Chondrocyte (in vitro differentiated cells): ENCODE measurements around the gene HSBP1L1. TPM values are rescaled to one million over a fixed set of nuclear protein-coding genes. Genes with fewer than 3 reads are reported as not detected.
A peak's percentile ranks its signal among the peaks of the same experiment; 100 is the strongest.

Experiments used
- DNase-seq: peaks from one replicate; pipeline ENCODE4 v3.0.0; 2021; ENCODE audit warnings: mixed read lengths, low spot score
- H3K27ac Mint-ChIP-seq: one replicate; pipeline ENCODE4 v1.8.0; 2021; ENCODE audit warnings: mild to moderate bottlenecking, moderate library complexity, mixed read lengths; ENCODE audit not compliant: unreplicated experiment
- H3K27me3 Mint-ChIP-seq: 2 replicates; pipeline ENCODE4 v1.8.0; 2021; ENCODE audit warnings: low read depth, mixed read lengths
- H3K36me3 Mint-ChIP-seq: 2 replicates; pipeline ENCODE4 v1.8.0; 2021; ENCODE audit warnings: low read depth, mixed read lengths
- H3K4me1 Mint-ChIP-seq: 2 replicates; pipeline ENCODE4 v1.8.0; 2021; ENCODE audit warnings: low read depth, mild to moderate bottlenecking, mixed read lengths
- H3K4me3 Mint-ChIP-seq: one replicate; pipeline ENCODE4 v1.8.0; 2021; ENCODE audit warnings: mild to moderate bottlenecking, moderate library complexity, mixed read lengths; ENCODE audit not compliant: unreplicated experiment
- H3K9me3 Mint-ChIP-seq: 2 replicates; pipeline ENCODE4 v1.8.0; 2021; ENCODE audit warnings: low read depth, mixed read lengths
- total RNA-seq: library from RNA; stranded (reverse); gene quantifications from 3 replicates; pipeline ENCODE4 v1.2.1, GENCODE V29; 2021
- TF ChIP-seq, protein P1 (sequence below): fragments of 200-600 bp; sonication (generic); IDR thresholded peaks from 2 replicates; pipeline ENCODE4 v1.5.0; 2021; ENCODE audit warnings: antibody characterized with exemption, mild to moderate bottlenecking, moderate library complexity

HSBP1L1 gene
- total RNA-seq, 1 donor from 2014 or later: 5.4 TPM

DNA sequence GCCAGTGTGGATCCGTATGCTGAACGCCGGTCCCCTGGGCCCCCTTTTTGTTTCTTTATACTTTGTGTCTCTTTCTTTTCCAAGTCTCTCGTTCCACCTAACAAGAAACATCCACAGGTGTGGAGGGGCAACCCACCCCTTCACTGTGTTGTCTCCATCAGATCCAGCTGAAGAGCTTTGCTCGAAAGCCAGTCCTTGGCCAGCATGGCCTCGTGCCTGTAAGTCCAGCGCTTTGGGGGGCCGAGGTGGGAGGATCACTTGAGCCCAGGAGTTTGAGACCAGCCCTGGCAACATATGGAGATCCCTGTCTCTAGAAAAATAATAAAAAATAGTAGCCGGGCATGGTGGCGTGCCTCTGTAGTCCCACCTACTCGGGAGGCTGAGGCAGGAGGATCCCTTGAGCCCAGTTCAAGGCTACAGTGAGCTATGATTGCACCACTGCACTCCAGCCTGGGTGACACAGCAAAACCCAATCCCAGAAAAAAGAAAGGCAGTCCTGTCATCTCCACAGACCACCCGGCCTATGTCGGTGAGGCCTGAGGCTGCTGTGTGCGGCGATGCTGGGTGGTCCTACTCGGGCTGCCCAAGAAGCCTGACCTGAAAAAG, 3.4 kb upstream of the HSBP1L1 start:
- H3K9me3 Mint-ChIP-seq: no peaks in the 10 kb centered on the region
- H3K27me3 Mint-ChIP-seq: no peaks in the 10 kb centered on the region
- H3K27ac Mint-ChIP-seq: no peak overlapping the region
- peaks cover 26% of the 10 kb centered on the region for H3K4me1 Mint-ChIP-seq
- TF ChIP-seq, protein P1, sequence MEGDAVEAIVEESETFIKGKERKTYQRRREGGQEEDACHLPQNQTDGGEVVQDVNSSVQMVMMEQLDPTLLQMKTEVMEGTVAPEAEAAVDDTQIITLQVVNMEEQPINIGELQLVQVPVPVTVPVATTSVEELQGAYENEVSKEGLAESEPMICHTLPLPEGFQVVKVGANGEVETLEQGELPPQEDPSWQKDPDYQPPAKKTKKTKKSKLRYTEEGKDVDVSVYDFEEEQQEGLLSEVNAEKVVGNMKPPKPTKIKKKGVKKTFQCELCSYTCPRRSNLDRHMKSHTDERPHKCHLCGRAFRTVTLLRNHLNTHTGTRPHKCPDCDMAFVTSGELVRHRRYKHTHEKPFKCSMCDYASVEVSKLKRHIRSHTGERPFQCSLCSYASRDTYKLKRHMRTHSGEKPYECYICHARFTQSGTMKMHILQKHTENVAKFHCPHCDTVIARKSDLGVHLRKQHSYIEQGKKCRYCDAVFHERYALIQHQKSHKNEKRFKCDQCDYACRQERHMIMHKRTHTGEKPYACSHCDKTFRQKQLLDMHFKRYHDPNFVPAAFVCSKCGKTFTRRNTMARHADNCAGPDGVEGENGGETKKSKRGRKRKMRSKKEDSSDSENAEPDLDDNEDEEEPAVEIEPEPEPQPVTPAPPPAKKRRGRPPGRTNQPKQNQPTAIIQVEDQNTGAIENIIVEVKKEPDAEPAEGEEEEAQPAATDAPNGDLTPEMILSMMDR: no peak
- H3K36me3 Mint-ChIP-seq: no peaks in the 10 kb centered on the region
- DNase-seq: peak; percentile 77
- H3K4me3 Mint-ChIP-seq: no peak overlapping the region

GRCh38 chr18:79961527-79962291, 2.7 kb upstream of the HSBP1L1 start:
- Mint-ChIP-seq H3K9me3 (no peaks in the 10 kb centered on the region), H3K4me3 (no peak overlapping the region)

DNA sequence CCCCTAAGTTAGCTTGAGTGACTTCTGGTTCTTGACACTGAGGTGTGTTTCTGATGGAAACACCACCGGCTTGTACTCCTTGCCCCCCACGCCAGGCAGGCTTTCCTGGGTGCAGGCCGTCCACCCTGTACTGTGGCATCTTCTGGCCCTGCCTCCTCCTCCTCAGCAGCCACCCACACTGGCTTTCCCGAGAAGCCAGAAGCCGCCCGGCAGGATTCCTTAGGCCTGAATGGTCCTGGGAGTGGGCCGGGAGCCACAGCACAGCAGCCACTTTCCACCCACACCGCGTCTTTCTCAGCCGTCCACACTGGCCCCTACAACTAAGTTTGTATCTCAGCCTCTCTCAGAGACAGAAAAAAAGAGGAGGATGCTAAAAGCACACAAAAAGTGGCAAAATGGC, 2.1 kb upstream of the HSBP1L1 start:
- H3K27ac Mint-ChIP-seq: peak overlapping the region; percentile 68
- TF ChIP-seq, protein P1: no peak
- H3K4me3 Mint-ChIP-seq: no peak overlapping the region
- H3K9me3 Mint-ChIP-seq: no peaks in the 10 kb centered on the region
- no peaks in the 10 kb centered on the region for H3K27me3 Mint-ChIP-seq
- H3K36me3 Mint-ChIP-seq: no peaks in the 10 kb centered on the region
- DNase-seq: peak; percentile 82
- H3K4me1 Mint-ChIP-seq: peaks cover 26% of the 10 kb centered on the region

More at GRCh38 chr18:79961527-79962291, 2.7 kb upstream of the HSBP1L1 start:
- DNase-seq: peak; percentile 80
- H3K4me1 Mint-ChIP-seq: peaks cover 26% of the 10 kb centered on the region
- TF ChIP-seq, protein P1: no peak
- H3K27ac Mint-ChIP-seq: peak overlapping the region; percentile 68
- H3K36me3 Mint-ChIP-seq: no peaks in the 10 kb centered on the region
- H3K27me3 Mint-ChIP-seq: no peaks in the 10 kb centered on the region

- Mint-ChIP-seq H3K27ac (peak overlapping the region; percentile 34), H3K4me1 (peaks cover 26% of the 10 kb centered on the region), H3K27me3 (no peaks in the 10 kb centered on the region), H3K4me3 (no peak overlapping the region), H3K9me3 (no peaks in the 10 kb centered on the region), H3K36me3 (no peaks in the 10 kb centered on the region)
- TF ChIP-seq, protein P1: no peak
- DNase-seq: peak; percentile 37
Observed at GRCh38 chr18:79962835-79963657, 1.4 kb upstream of the HSBP1L1 start.

DNA sequence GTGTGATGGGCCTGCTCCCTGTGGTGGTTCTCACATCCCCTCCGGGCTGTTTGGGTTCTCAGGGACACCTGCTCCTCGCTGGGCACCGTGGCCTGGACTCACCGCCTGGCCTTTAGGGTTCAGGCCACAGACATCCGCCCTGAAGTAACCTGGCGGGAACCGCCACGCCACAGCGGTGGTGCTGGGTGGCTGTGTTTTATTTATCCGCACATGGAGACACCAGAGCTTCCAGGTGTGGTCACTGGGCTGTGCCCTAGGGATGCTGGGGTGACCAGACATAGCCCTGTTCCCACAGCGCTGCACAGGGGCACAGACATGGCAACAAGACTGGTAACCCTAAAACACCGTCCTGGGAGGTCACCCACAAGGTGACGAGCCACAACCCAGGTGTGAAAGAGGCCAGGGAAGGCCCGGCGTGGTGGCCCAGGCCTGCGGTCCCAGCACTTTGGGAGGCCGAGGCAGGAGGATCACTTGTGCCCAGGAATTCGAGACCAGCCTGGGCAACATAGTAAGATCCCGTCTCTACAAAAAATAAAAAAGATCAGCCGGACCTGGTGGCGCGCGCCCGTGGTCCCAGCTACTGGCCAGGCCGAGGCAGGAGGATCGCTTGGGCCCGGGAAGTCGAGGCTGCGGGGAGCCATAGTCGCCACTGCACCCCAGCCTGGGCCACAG, 649 bp upstream of the HSBP1L1 start:
- peak; percentile 68 for DNase-seq
- TF ChIP-seq, protein P1: no peak
- Mint-ChIP-seq H3K27me3 (no peaks in the 10 kb centered on the region), H3K9me3 (no peaks in the 10 kb centered on the region), H3K4me1 (peaks cover 26% of the 10 kb centered on the region), H3K4me3 (peak overlapping the region; percentile 49), H3K36me3 (no peaks in the 10 kb centered on the region), H3K27ac (no peak overlapping the region)
